Left lung (tissue), 10 donors: ENCODE data around the gene ZNF358. TPM values are rescaled to one million over a fixed set of nuclear protein-coding genes. Genes with fewer than 3 reads are reported as not detected.

Source experiments
- ATAC-seq: fragments of 200-7000 bp; cut with Tn5 transposase; one replicate; pipeline ENCODE4 v1.9.1; 2020; ENCODE audit warnings: moderate library complexity
- DNase-seq, 4 donors: peaks; one replicate each; pipeline ENCODE4 v3.0.0-alpha.2; 2013 to 2020
- H3K27ac ChIP-seq, 2 donors: fragments of 200-600 bp; sonication (generic) in 1 of 2; one replicate each; pipeline versions ENCODE4 v1.5.0 to v1.8.0; 2020 to 2021
- H3K27me3 ChIP-seq, 2 donors: fragments of 200-600 bp; sonication (generic) in 1 of 2; one replicate each; pipeline versions ENCODE4 v1.5.0 to v1.8.0; 2020 to 2021
- H3K36me3 ChIP-seq, 2 donors: fragments of 200-600 bp; sonication (generic) in 1 of 2; one replicate each; pipeline versions ENCODE4 v1.5.0 to v1.8.0; 2020 to 2021
- H3K4me1 ChIP-seq, 2 donors: fragments of 200-600 bp; one replicate each; pipeline ENCODE4 v1.8.0; 2021
- H3K4me3 ChIP-seq, 2 donors: fragments of 200-600 bp; sonication (generic) in 1 of 2; one replicate each; pipeline versions ENCODE4 v1.5.0 to v1.8.0; 2020 to 2021; ENCODE audit warnings: mild to moderate bottlenecking in 1 of 2
- H3K9me3 ChIP-seq, 2 donors: fragments of 200-600 bp; sonication (generic) in 1 of 2; one replicate each; pipeline versions ENCODE4 v1.5.0 to v1.8.0; 2020 to 2021
- intact Hi-C, 2 donors: fragments of 100-400 bp; cut with DNase I; formaldehyde crosslinking; loops; one replicate each; pipeline versions ENCODE4 v1.11.2 to v1.14.2; 2022
- polyA plus RNA-seq, 6 donors: library from polyadenylated mRNA; unstranded; fragments of 120-200 nt; gene quantifications; one replicate each; pipeline ENCODE4 v1.2.1, GENCODE V29; 2013; ENCODE audit not compliant: insufficient read length in 6 of 6
- total RNA-seq, 2 donors: library from RNA; stranded (reverse); fragmentation: NEBNext Ultra II Directional; extraction: Animal tissue kit (Norgen Biotek cat#: 25700); gene quantifications; one replicate each; pipeline ENCODE4 v1.2.1, GENCODE V29; 2021
- TF ChIP-seq, protein P1 (sequence below), 2 donors: fragments of 200-600 bp; sonication (generic) in 1 of 2; IDR thresholded peaks; one replicate each; pipeline versions ENCODE4 v1.5.0 to v1.8.0; 2021; ENCODE audit warnings: antibody characterized with exemption in 2 of 2
- donor health status: DM: no; HTN: yes; CAD: no.
- donor health status: DM: no; HTN: no; CAD: no.

The ZNF358 gene
- total and polyA plus RNA-seq, 8 donors, result 36.9 to 56.1 (median 45.3) TPM

DNA sequence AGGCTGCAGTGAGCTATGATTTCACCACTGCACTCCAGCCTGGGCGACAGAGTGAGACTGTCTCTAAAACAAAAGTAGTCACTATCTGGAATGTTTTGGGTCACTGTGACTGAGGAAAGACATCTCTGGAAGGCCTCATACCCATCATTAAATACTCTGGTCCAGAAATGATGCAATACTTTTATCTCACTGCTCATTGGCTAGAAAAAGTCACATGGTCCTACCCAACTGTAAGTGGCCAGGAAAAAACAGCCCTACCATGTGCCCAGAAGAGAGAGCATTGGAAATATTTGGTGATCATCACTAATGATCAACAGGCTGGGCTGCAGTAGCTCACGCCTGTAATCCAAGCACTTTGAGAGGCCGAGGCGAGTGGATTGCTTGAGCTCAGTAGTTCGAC lies 49.4 kb downstream of the ZNF358 start:
- Histone ChIP-seq H3K4me1 (no peaks in the 10 kb centered on the region), H3K4me3 (no peak overlapping the region), H3K27ac (no peak overlapping the region), H3K27me3 (no peaks in the 10 kb centered on the region), H3K36me3 (peaks cover 0 to 23% of the 10 kb centered on the region in 2 donors), H3K9me3 (no peaks in the 10 kb centered on the region)
- no peak for ATAC-seq
- TF ChIP-seq, protein P1, sequence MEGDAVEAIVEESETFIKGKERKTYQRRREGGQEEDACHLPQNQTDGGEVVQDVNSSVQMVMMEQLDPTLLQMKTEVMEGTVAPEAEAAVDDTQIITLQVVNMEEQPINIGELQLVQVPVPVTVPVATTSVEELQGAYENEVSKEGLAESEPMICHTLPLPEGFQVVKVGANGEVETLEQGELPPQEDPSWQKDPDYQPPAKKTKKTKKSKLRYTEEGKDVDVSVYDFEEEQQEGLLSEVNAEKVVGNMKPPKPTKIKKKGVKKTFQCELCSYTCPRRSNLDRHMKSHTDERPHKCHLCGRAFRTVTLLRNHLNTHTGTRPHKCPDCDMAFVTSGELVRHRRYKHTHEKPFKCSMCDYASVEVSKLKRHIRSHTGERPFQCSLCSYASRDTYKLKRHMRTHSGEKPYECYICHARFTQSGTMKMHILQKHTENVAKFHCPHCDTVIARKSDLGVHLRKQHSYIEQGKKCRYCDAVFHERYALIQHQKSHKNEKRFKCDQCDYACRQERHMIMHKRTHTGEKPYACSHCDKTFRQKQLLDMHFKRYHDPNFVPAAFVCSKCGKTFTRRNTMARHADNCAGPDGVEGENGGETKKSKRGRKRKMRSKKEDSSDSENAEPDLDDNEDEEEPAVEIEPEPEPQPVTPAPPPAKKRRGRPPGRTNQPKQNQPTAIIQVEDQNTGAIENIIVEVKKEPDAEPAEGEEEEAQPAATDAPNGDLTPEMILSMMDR (IDR thresholded peaks at IDR 0.05), result no peak
- no peak for DNase-seq
- intact Hi-C loops, result loop anchor here in 1 of 2 donors (10.0 kb wide), 1 partner anchor 239 kb away; no protein-coding TSS in a partner anchor

Other genes starting within 250 kb of the ZNF358 start
- 10 to 100 TPM; 21.2 to 22.8 TPM for gene INSR, start 221.7 kb upstream of the ZNF358 start, total RNA-seq
- gene INSR, start 221.7 kb upstream of the ZNF358 start, polyA plus RNA-seq, result 10 to 100 TPM; 14.0 to 18.7 (median 17.6) TPM
- gene ARHGEF18, start 167.2 kb upstream of the ZNF358 start, total RNA-seq, result 10 to 100 TPM; 42.8 to 61.2 TPM
- gene ARHGEF18, start 167.2 kb upstream of the ZNF358 start, polyA plus RNA-seq, result 10 to 100 TPM; 24.6 to 35.3 (median 28.7) TPM
- gene PEX11G, start 27.1 kb upstream of the ZNF358 start, total RNA-seq, result 1 to 10 TPM; 3.6 to 4.6 TPM
- 1 to 10 TPM; 2.9 to 5.4 (median 4.0) TPM for gene PEX11G, start 27.1 kb upstream of the ZNF358 start, polyA plus RNA-seq
- 10 to 100 TPM; 47.7 to 76.6 TPM for gene MCOLN1, start 6.5 kb downstream of the ZNF358 start, total RNA-seq
- 10 to 100 TPM; 13.0 to 17.2 (median 14.3) TPM for gene MCOLN1, start 6.5 kb downstream of the ZNF358 start, polyA plus RNA-seq
- 100 to 1,000 TPM; 134 to 255 TPM for gene PNPLA6, start 19.6 kb downstream of the ZNF358 start, total RNA-seq
- gene PNPLA6, start 19.6 kb downstream of the ZNF358 start, polyA plus RNA-seq, result 10 to 100 TPM; 28.7 to 48.8 (median 36.3) TPM
- 10 to 100 TPM; 20.5 to 22.3 TPM for gene CAMSAP3, start 79.8 kb downstream of the ZNF358 start, total RNA-seq
- gene CAMSAP3, start 79.8 kb downstream of the ZNF358 start, polyA plus RNA-seq, result 10 to 100 TPM; 10.5 to 17.1 (median 14.1) TPM
- 10 to 100 TPM; 32.8 to 33.7 TPM for gene XAB2, start 113.4 kb downstream of the ZNF358 start, total RNA-seq
- gene XAB2, start 113.4 kb downstream of the ZNF358 start, polyA plus RNA-seq, result 10 to 100 TPM; 30.5 to 38.8 (median 32.0) TPM
- gene PET100, start 113.7 kb downstream of the ZNF358 start, total RNA-seq, result 10 to 100 TPM; 92.6 to 98.6 TPM
- 100 to 1,000 TPM in 3 of 6 donors, 10 to 100 TPM in 3; 82.8 to 111 (median 99.0) TPM for gene PET100, start 113.7 kb downstream of the ZNF358 start, polyA plus RNA-seq
- 1 to 10 TPM; 1.6 to 1.8 TPM for gene PCP2, start 117.6 kb downstream of the ZNF358 start, total RNA-seq
- 1 to 10 TPM in 5 of 6 donors, under 1 TPM in 1; 0.57 to 1.6 (median 1.4) TPM for gene PCP2, start 117.6 kb downstream of the ZNF358 start, polyA plus RNA-seq
- gene STXBP2, start 121.0 kb downstream of the ZNF358 start, total RNA-seq, result 100 to 1,000 TPM; 153 to 277 TPM
- 10 to 100 TPM; 32.5 to 46.1 (median 38.9) TPM for gene STXBP2, start 121.0 kb downstream of the ZNF358 start, polyA plus RNA-seq
- 10 to 100 TPM in 1 of 2 donors, 1 to 10 TPM in 1; 3.6 to 22.4 TPM for gene RETN, start 152.9 kb downstream of the ZNF358 start, total RNA-seq
- gene RETN, start 152.9 kb downstream of the ZNF358 start, polyA plus RNA-seq, result 1 to 10 TPM; 1.2 to 3.9 (median 1.9) TPM
- gene MCEMP1, start 161.0 kb downstream of the ZNF358 start, total RNA-seq, result 100 to 1,000 TPM in 1 of 2 donors, 10 to 100 TPM in 1; 26.4 to 112 TPM
- gene MCEMP1, start 161.0 kb downstream of the ZNF358 start, polyA plus RNA-seq, result under 1 TPM; 0.32 to 0.90 (median 0.52) TPM
- 100 to 1,000 TPM; 105 to 106 TPM for gene TRAPPC5, start 164.7 kb downstream of the ZNF358 start, total RNA-seq
- 10 to 100 TPM; 25.7 to 51.5 (median 40.3) TPM for gene TRAPPC5, start 164.7 kb downstream of the ZNF358 start, polyA plus RNA-seq
- gene FCER2, start 186.0 kb downstream of the ZNF358 start, total RNA-seq, result under 1 TPM; 0.58 to 0.73 TPM
- gene FCER2, start 186.0 kb downstream of the ZNF358 start, polyA plus RNA-seq, result under 1 TPM; 0.27 to 0.61 (median 0.47) TPM
- gene CLEC4G, start 216.0 kb downstream of the ZNF358 start, total RNA-seq, result 1 to 10 TPM; 2.1 to 2.2 TPM
- gene CLEC4G, start 216.0 kb downstream of the ZNF358 start, polyA plus RNA-seq, result under 1 TPM in 4 of 6 donors, not detected in 2; 0.20 to 0.38 (median 0.25) TPM
- gene CD209, start 231.4 kb downstream of the ZNF358 start, total RNA-seq, result 10 to 100 TPM in 1 of 2 donors, 1 to 10 TPM in 1; 9.2 to 10.6 TPM
- gene CD209, start 231.4 kb downstream of the ZNF358 start, polyA plus RNA-seq, result 1 to 10 TPM; 2.9 to 4.3 (median 3.1) TPM
- 1 to 10 TPM in 1 of 2 donors, not detected in 1; 2.7 TPM for gene CLEC4M, start 247.1 kb downstream of the ZNF358 start, total RNA-seq
- gene CLEC4M, start 247.1 kb downstream of the ZNF358 start, polyA plus RNA-seq, result 1 to 10 TPM in 4 of 6 donors, under 1 TPM in 2; 0.78 to 2.2 (median 1.3) TPM